Neutrophil (primary cell): ENCODE data around the gene SYT12.

Source experiments
- H3K27ac ChIP-seq: fragments of 200-600 bp; sonication (generic); 2 replicates; pipeline ENCODE4 v1.5.1; 2016; ENCODE audit warnings: mild to moderate bottlenecking, moderate library complexity
- H3K27me3 ChIP-seq: fragments of 200-600 bp; sonication (generic); 2 replicates; pipeline ENCODE4 v1.6.0; 2016; ENCODE audit warnings: mild to moderate bottlenecking
- H3K36me3 ChIP-seq: fragments of 200-600 bp; sonication (generic); 2 replicates; pipeline ENCODE4 v1.5.1; 2017
- H3K4me1 ChIP-seq, 2 experiments: fragments of 200-600 bp in 1 of 2; sonication (generic) in 1 of 2; 1 replicate in 1 of 2; 2 replicates in 1 of 2; pipeline versions ENCODE4 v1.5.1 to v1.6.1; 2013 to 2016; ENCODE audit warnings: low read depth in 1 of 2, low read length in 1 of 2, mild to moderate bottlenecking in 1 of 2, moderate library complexity in 1 of 2; ENCODE audit not compliant: control insufficient read depth in 1 of 2, insufficient read depth in 1 of 2
- H3K4me3 ChIP-seq, 2 experiments: fragments of 200-600 bp in 1 of 2; sonication (generic) in 1 of 2; 1 replicate in 1 of 2; 2 replicates in 1 of 2; pipeline ENCODE4 v1.5.1; 2013 to 2016; ENCODE audit warnings: low read depth in 1 of 2, low read length in 1 of 2, mild to moderate bottlenecking in 1 of 2, moderate library complexity in 1 of 2
- H3K9me3 ChIP-seq: fragments of 200-600 bp; sonication (generic); 2 replicates; pipeline ENCODE4 v1.5.1; 2016
- TF ChIP-seq, protein P1 (sequence below): fragments of 200-600 bp; sonication (generic); IDR thresholded peaks from 2 replicates; pipeline ENCODE4 v1.5.1; 2016; ENCODE audit warnings: antibody characterized with exemption

The SYT12 gene

DNA sequence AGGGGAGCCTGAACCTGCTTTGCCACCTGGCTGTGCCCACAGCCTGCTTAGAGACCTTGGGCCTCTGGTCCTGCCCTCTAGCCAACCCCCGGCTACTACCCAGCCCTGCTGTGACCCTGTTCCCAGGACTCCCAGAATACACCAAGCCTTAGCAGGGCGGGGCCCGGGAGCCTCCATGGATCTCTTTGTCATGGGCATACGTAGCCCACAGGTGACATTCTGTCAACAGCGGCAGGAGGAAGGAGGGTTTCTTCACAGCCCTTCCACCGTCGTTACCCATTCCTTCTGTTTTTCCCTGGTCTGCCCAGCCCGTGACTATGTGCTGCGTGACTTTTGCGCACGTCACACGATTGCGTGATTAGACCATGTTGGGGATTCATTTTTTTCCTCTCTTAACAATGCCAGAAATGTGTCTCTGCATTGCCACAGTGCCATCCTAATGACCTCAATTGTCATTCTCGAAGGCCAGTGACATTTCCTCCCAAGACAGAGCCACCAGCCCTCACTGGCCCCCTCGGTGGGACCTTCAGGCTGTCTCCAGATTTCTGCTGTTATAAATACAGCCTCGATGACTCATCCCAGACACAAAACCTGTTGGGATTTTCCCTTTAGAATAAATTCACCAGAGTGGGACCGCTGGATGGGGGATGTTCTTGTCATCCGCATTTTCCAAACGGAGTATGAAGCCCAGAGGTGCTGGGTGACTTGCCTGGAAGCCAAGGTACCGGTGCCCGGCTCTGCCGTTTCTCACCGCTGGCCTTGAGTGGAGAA is 9.0 kb downstream of the SYT12 start:
- TF ChIP-seq, protein P1, sequence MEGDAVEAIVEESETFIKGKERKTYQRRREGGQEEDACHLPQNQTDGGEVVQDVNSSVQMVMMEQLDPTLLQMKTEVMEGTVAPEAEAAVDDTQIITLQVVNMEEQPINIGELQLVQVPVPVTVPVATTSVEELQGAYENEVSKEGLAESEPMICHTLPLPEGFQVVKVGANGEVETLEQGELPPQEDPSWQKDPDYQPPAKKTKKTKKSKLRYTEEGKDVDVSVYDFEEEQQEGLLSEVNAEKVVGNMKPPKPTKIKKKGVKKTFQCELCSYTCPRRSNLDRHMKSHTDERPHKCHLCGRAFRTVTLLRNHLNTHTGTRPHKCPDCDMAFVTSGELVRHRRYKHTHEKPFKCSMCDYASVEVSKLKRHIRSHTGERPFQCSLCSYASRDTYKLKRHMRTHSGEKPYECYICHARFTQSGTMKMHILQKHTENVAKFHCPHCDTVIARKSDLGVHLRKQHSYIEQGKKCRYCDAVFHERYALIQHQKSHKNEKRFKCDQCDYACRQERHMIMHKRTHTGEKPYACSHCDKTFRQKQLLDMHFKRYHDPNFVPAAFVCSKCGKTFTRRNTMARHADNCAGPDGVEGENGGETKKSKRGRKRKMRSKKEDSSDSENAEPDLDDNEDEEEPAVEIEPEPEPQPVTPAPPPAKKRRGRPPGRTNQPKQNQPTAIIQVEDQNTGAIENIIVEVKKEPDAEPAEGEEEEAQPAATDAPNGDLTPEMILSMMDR, result no peak
- Histone ChIP-seq H3K27ac (no peak overlapping the region), H3K4me1 (no peaks in the 10 kb centered on the region), H3K36me3 (no peaks in the 10 kb centered on the region), H3K27me3 (peaks cover 85% of the 10 kb centered on the region), H3K4me3 (no peak overlapping the region), H3K9me3 (no peaks in the 10 kb centered on the region)

DNA sequence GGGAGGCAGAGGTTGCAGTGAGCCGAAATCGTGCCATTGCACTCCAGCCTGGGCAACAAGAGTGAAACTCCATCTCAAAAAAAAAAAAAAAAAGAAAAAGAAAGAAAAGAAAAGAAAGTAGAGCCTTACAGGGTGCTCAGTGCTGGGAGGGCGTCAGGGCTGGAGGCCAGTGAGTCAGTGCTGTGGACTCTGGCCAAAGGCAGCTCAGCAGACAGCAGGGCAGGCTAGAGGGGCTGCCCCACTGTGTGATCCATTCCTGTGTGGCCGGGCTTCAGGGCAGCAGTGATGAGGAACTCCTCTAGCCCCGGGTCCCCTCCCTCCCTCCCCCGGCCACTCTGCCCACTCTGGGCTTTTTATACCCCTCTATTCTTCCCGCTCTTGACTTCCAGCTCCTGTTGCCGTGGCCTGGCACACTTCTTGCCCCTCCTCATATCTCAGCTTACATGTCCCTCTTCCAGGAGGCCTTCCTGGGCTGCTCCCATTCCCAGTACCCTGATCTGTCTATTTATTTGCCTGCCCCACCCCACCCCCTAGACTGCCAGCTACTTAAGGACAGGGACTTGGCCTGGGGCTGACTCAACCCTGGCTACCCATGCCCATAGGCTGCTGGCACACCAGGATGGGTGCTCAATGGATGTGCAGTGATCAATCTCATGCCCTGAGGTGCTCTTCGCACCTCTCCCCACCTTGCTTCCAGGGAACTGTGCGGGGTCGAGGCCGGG is 10.1 kb downstream of the SYT12 start:
- Histone ChIP-seq H3K4me1 (no peaks in the 10 kb centered on the region), H3K36me3 (no peaks in the 10 kb centered on the region), H3K4me3 (no peak overlapping the region), H3K9me3 (no peaks in the 10 kb centered on the region), H3K27ac (no peak overlapping the region), H3K27me3 (peaks cover 78% of the 10 kb centered on the region)
- TF ChIP-seq, protein P1, result no peak

DNA sequence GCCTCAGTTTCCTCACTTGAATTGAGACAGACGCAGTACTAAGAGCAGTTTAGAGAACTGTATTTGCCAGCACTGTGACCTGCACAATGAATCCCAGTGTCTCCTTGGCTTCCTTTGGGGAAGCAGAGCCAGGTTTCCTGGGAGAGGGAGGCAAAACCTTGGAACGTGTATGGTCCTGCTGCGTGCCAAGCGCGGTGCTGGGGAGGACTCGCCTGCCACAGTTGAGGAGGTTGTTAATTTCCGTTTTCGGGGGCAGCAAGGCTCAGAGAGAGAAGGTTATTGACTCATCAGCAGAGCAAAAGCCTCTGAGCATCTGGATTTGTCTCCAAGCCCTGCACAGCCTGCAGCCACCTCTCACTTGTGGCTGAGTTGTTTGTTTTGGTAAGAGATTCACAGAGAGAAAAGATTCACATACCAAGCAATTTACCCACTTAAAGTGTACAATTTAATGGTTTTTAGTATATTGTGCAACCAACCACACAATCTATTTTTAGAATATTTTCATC is 10.8 kb downstream of the SYT12 start:
- H3K4me3 ChIP-seq, result no peak overlapping the region
- no peaks in the 10 kb centered on the region for H3K4me1 ChIP-seq
- no peaks in the 10 kb centered on the region for H3K36me3 ChIP-seq
- no peak overlapping the region for H3K27ac ChIP-seq
- H3K9me3 ChIP-seq, result no peaks in the 10 kb centered on the region
- peaks cover 70% of the 10 kb centered on the region for H3K27me3 ChIP-seq
- TF ChIP-seq, protein P1, result no peak

DNA sequence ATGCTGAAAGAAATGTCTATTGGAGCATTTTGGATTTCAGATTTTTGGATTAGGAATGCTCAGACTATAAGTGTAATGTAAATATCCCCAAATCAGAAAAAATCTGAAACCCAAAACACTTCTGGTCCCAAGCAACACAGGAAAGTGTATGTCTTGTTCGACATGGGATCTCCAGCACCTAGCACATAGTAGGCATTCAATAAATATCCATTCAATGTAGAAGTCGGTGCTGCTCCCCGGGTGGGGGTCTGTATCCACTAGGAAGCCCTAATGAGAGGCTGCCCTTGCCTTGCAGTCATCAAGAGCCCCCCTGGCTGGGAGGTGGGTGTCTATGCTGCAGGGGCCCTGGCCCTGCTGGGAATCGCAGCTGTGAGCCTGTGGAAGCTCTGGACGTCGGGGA is 11.4 kb downstream of the SYT12 start:
- Histone ChIP-seq H3K27ac (no peak overlapping the region), H3K9me3 (no peaks in the 10 kb centered on the region), H3K4me1 (no peaks in the 10 kb centered on the region), H3K4me3 (no peak overlapping the region), H3K36me3 (no peaks in the 10 kb centered on the region), H3K27me3 (peaks cover 64% of the 10 kb centered on the region)
- TF ChIP-seq, protein P1, result no peak

DNA sequence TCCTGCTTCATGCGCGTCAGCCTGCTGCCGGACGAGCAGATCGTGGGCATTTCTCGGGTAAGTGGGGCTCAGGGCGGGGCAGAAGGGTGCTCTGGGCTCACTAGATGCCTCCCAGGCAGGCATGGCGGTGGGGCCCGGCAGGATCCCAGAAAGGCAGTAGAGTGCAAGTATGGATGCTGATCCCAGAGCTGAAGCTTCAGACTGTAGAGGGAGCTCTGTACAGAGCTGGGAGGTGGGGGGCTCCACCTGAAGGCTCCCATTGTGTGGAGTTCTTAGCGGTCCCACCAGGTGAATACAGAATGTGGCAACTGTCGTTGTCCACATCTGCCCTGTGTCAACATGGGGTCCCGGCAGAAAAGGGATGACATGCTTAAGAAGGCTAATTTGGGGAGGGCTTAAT is 17.2 kb downstream of the SYT12 start:
- Histone ChIP-seq H3K4me1 (no peaks in the 10 kb centered on the region), H3K27ac (no peak overlapping the region), H3K9me3 (no peaks in the 10 kb centered on the region), H3K36me3 (no peaks in the 10 kb centered on the region), H3K27me3 (peaks cover 48% of the 10 kb centered on the region), H3K4me3 (no peak overlapping the region)
- TF ChIP-seq, protein P1, result no peak
